NT2/D1 (cell line): ENCODE measurements around the gene MUC4.
"Not testable (repeated sequence)": the region's sequence is repeated elsewhere in the genome, so short reads cannot be mapped to it uniquely, and the experiment has no call there.

Experiments
- DNase-seq: peaks from one replicate; pipeline ENCODE4 v3.0.0-alpha.2; 2011; ENCODE audit warnings: low read depth, low spot score
- H3K27me3 ChIP-seq: 2 replicates; pipeline ENCODE4 v1.6.0; 2011; ENCODE audit warnings: mild to moderate bottlenecking; ENCODE audit not compliant: insufficient read length, insufficient read depth
- H3K36me3 ChIP-seq: 2 replicates; pipeline ENCODE4 v1.6.1; 2011; ENCODE audit warnings: mild to moderate bottlenecking, low read length, mixed read lengths; ENCODE audit not compliant: insufficient read depth, insufficient read length
- H3K4me1 ChIP-seq: 2 replicates; pipeline ENCODE4 v1.5.1; 2011; ENCODE audit not compliant: insufficient read depth, insufficient read length
- H3K4me3 ChIP-seq: 2 replicates; pipeline ENCODE4 v1.5.1; 2011; ENCODE audit warnings: low read depth; ENCODE audit not compliant: insufficient read length
- H3K9ac ChIP-seq: 2 replicates; pipeline ENCODE4 v1.6.0; 2011; ENCODE audit warnings: low read depth; ENCODE audit not compliant: insufficient read length
- H3K9me3 ChIP-seq: 2 replicates; pipeline ENCODE4 v1.5.1; 2011; ENCODE audit warnings: mild to moderate bottlenecking, low read length; ENCODE audit not compliant: insufficient read depth
- SUZ12 ChIP-seq: IDR thresholded peaks from 2 replicates; pipeline ENCODE4 v1.6.1; 2011; ENCODE audit not compliant: insufficient read length, insufficient read depth; ENCODE audit errors: extremely low read depth
- YY1 ChIP-seq: IDR thresholded peaks from 2 replicates; pipeline ENCODE4 v1.6.1; 2011; ENCODE audit not compliant: insufficient read length, insufficient read depth
- ZNF274 ChIP-seq: IDR thresholded peaks from 2 replicates; pipeline ENCODE4 v1.6.1; 2011; ENCODE audit warnings: mild to moderate bottlenecking, low read depth, low read length

MUC4 gene

DNA sequence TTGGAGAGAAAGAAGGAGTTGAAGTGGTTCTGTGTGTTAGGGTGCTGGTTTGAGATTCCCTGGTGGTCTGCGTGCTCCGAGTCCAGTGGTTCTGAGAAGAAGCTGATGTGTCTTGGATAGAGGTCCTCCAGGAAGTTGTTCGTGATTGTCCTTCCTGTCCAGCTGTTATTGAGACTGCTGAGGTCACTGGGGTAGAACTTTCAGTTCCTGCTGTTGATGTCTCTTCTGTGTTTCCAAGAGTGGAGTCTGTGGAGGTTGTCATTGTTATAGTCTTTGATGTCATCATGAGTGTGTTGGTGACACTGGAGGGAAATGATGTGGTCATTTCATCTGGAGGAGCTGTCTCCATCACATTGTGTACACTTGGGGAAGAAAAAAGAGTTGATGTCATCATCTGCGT, 20.8 kb downstream of the MUC4 start:
- no peak overlapping the region for H3K9ac ChIP-seq
- H3K36me3 ChIP-seq: peaks cover 40% of the 10 kb centered on the region
- TF ChIP-seq ZNF274 (no peak), SUZ12 (no peak), YY1 (no peak)
- H3K4me3 ChIP-seq: no peak overlapping the region
- H3K9me3 ChIP-seq: 0 out of 2 replicates have a peak, but pooled peaks cover 3% of the 10 kb centered on the region
- no peaks in the 10 kb centered on the region for H3K27me3 ChIP-seq
- no peaks in the 10 kb centered on the region for H3K4me1 ChIP-seq
- DNase-seq: no peak

DNA sequence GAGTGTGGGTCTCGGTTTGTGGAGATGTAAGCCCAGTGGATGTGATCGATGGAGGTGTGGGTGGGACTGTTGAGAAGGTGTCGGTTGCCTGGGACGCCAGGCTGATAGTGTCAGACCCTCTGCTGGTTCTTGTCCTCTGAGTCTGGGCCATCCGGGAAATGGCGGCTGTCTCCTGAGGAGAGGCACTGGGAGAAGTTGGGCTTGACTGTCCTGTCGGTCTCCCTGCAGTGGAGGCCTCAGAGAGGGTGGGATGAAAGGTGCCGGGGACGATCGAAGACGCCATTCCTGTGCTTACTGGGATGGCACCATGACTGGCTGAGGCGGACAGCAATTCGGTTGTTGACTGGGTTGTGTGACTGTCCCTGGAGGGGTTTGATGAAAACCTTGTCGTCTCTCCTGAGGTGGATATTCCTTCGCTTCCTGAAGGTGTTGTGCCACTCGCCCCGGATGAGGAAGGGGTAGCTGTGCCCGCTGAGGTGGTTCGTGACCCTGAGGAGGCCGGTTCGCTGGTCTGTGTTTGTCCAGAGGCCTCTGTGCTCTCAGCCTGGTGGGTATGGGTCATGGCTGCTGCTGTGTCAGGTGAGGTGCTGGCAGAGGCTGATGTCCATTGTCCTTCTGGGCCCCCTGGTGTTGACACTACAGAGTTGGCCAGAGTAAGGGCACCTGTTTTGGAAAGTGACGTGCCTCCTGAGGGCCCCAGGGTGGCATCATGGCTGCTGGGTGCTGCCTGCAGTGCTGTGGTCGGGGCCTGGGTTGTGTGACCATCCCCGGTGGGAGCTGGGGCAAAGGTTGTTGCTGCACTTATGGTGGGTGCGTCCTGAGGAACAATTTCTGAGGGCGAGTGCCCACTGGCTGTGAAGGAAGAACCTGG, 22.8 kb downstream of the MUC4 start:
- Histone ChIP-seq H3K27me3 (no peaks in the 10 kb centered on the region), H3K4me3 (no peak overlapping the region), H3K9me3 (0 out of 2 replicates have a peak, but pooled peaks cover 3% of the 10 kb centered on the region), H3K4me1 (no peaks in the 10 kb centered on the region), H3K36me3 (peaks cover 56% of the 10 kb centered on the region), H3K9ac (no peak overlapping the region)
- TF ChIP-seq ZNF274: no peak
- no peak for TF ChIP-seq SUZ12
- TF ChIP-seq YY1: no peak
- no peak for DNase-seq

DNA sequence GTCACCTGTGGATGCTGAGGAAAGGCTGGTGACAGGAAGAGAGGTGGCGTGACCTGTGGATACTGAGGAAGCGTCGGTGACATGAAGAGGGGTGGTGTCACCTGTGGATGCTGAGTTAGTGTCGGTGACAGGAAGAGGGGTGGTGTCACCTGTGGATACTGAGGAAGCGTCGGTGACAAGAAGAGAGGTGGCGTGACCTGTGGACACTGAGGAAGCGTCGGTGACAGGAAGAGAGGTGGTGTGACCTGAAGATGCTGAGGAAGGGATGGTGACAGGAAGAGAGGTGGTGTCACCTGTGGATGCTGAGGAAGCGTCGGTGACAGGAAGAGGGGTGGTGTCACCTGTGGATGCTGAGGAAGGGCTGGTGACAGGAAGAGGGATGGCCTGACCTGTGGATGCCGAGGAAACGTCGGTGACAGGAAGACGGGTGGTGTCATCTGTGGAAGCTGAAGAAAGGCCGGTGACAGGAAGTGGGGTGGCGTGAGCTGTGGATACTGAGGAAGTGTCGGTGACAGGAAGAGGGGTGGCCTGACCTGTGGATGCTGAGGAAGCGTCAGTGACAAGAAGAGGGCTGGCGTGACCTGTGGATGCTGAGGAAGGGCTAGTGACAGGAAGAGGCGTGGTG, 25.8 kb downstream of the MUC4 start:
- not testable (repeated sequence) for H3K4me1 ChIP-seq, H3K4me3 ChIP-seq, DNase-seq, H3K27me3 ChIP-seq, H3K9me3 ChIP-seq, H3K9ac ChIP-seq
- peaks cover 68% of the 10 kb centered on the region for H3K36me3 ChIP-seq

DNA sequence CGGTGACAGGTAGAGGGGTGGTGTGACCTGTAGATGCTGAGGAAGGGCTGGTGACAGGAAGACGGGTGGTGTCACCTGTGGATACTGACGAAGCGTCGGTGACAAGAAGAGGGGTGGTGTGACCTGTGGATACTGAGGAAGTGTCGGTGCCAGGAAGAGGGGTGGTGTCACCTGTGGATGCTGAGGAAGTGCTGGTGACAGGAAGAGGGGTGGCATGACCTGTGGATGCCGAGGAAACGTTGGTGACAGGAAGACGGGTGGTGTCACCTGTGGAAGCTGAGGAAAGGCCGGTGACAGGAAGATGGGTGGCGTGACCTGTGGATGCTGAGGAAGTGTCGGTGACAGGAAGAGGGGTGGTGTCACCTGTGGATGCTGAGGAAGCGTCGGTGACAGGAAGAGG, 27.7 kb downstream of the MUC4 start:
- H3K9ac ChIP-seq, H3K27me3 ChIP-seq, DNase-seq, H3K9me3 ChIP-seq, H3K4me3 ChIP-seq, H3K4me1 ChIP-seq: not testable (repeated sequence)
- H3K36me3 ChIP-seq: peaks cover 57% of the 10 kb centered on the region

DNA sequence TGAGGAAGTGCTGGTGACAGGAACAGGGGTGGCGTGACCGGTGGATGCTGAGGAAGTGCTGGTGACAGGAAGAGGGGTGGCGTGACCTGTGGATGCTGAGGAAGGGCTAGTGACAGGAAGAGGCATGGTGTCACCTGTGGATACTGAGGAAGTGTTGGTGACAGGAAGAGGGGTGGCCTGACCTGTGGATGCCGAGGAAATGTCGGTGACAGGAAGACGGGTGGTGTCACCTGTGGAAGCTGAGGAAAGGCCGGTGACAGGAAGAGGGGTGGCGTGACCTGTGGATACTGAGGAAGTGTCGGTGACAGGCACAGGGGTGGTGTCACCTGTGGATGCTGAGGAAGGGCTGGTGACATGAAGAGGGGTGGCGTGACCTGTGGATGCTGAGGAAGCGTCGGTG, 30.5 kb downstream of the MUC4 start:
- not testable (repeated sequence) for H3K9ac ChIP-seq, DNase-seq, H3K4me3 ChIP-seq, H3K27me3 ChIP-seq, H3K4me1 ChIP-seq, H3K9me3 ChIP-seq
- peaks cover 54% of the 10 kb centered on the region for H3K36me3 ChIP-seq

DNA sequence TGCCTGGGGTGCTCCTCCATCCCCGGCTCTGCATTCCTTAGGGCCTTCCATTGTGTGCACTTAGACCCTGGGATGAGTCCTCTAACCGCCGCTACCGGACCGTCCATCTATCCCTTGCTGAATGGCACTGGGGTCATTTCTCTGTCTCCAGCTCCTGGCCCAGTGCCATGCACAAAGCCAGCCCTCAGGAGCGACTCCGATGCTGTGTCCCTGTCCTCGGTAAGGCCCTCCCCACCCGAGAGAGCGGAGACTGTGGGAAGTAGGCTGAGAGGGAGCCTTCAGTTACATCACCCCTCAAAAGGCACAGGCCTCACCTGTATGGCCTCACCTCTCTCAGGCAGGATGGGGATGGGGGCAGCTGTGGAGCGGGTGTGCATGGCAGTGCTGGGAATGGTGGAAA, 33.8 kb downstream of the MUC4 start:
- no peak for DNase-seq
- peaks cover 4% of the 10 kb centered on the region; the same call in 1 of the 2 replicates for H3K9me3 ChIP-seq
- no peak for TF ChIP-seq SUZ12
- no peak for TF ChIP-seq ZNF274
- no peak for TF ChIP-seq YY1
- peaks cover 40% of the 10 kb centered on the region for H3K36me3 ChIP-seq
- H3K9ac ChIP-seq: no peak overlapping the region
- no peak overlapping the region for H3K4me3 ChIP-seq
- H3K27me3 ChIP-seq: no peaks in the 10 kb centered on the region
- no peaks in the 10 kb centered on the region for H3K4me1 ChIP-seq

DNA sequence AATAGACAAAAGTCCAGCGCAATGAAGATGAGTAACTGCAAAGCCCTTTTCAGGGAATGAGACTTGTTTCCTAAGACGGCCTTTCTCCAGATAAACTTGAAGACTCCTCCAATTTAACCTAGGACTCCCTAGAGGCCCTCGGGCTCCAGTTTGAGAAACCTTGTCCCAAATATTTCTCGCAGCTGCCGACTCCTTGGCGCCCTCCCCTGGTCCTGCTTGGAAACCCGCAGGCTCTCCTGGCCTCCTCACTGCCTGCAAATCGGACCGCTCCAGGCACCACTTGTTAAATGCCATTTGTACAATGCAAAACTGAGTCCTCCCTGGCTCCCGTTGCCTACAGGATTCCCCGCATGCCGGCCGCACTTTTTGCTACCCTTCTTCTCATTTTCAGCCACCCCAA, 36.8 kb downstream of the MUC4 start:
- H3K27me3 ChIP-seq: no peaks in the 10 kb centered on the region
- peaks cover 4% of the 10 kb centered on the region; the same call in 1 of the 2 replicates for H3K9me3 ChIP-seq
- peaks cover 30% of the 10 kb centered on the region for H3K36me3 ChIP-seq
- H3K9ac ChIP-seq: no peak overlapping the region
- no peak overlapping the region for H3K4me3 ChIP-seq
- DNase-seq: peak; percentile 54
- no peak for TF ChIP-seq SUZ12
- no peak for TF ChIP-seq ZNF274
- no peak for TF ChIP-seq YY1
- no peaks in the 10 kb centered on the region for H3K4me1 ChIP-seq
